HG02623 (cell line): Measurements from ENCODE around the gene IL37.

Source experiments
- ATAC-seq: cut with Tn5 transposase; IDR thresholded peaks from one replicate; pipeline ENCODE4 v1.9.1; 2021; ENCODE audit warnings: moderate library complexity; ENCODE audit not compliant: unreplicated experiment

The IL37 gene

GRCh38 chr2:112910865-112911264 is at the start of gene IL37:
TSS of gene IL37 (plus strand) at chr2:112911165. CDS start at chr2:112913013, 1,848 bp downstream.
- ATAC-seq = no peak

- ATAC-seq = no peak
Observed at GRCh38 chr2:112864072-112864471, 46.9 kb upstream of the IL37 start.

- ATAC-seq = no peak
Observed at GRCh38 chr2:112866128-112866835, 44.7 kb upstream of the IL37 start.

GRCh38 chr2:112867701-112868631 is 43.0 kb upstream of the IL37 start:
- ATAC-seq = no peak

- no peak for ATAC-seq
Observed at GRCh38 chr2:112869258-112869842, 41.6 kb upstream of the IL37 start.

- no peak for ATAC-seq
Observed at GRCh38 chr2:112870841-112871835, 39.8 kb upstream of the IL37 start.

GRCh38 chr2:112876257-112876970 is 34.6 kb upstream of the IL37 start:
- no peak for ATAC-seq

GRCh38 chr2:112876971-112877361 is 34.0 kb upstream of the IL37 start:
- ATAC-seq = no peak

- no peak for ATAC-seq
Observed at GRCh38 chr2:112877423-112877822, 33.5 kb upstream of the IL37 start.

- ATAC-seq = no peak
Observed at GRCh38 chr2:112879491-112880041, 31.4 kb upstream of the IL37 start.

GRCh38 chr2:112880091-112880531 is 30.9 kb upstream of the IL37 start:
- no peak for ATAC-seq

GRCh38 chr2:112880696-112881095 is 30.3 kb upstream of the IL37 start:
- no peak for ATAC-seq

- peak; percentile 69 for ATAC-seq
Observed at GRCh38 chr2:112881217-112881985, 29.6 kb upstream of the IL37 start.

GRCh38 chr2:112883669-112884068 is 27.3 kb upstream of the IL37 start:
- no peak for ATAC-seq

GRCh38 chr2:112884869-112885505 is 26.0 kb upstream of the IL37 start:
- ATAC-seq = peak; percentile 56

- no peak for ATAC-seq
Observed at GRCh38 chr2:112885506-112885902, 25.5 kb upstream of the IL37 start.

GRCh38 chr2:112886291-112886690 is 24.7 kb upstream of the IL37 start:
- ATAC-seq = no peak
